IMR-90 (cell line): ENCODE data around the gene CUX1.

ENCODE experiments used
- BHLHE40 ChIP-seq: fragments of 150-350 bp; IDR thresholded peaks from 2 replicates; pipeline ENCODE4 v1.6.1; 2016; ENCODE audit warnings: mild to moderate bottlenecking, low read depth, low read length
- CEBPB ChIP-seq: IDR thresholded peaks from 2 replicates; pipeline ENCODE4 v1.6.1; 2012; ENCODE audit warnings: low read depth, low read length, improper control_type of control experiment
- CTCF ChIP-seq: conservative IDR thresholded peaks from 2 replicates; pipeline ENCODE4 v1.5.1; 2012; ENCODE audit warnings: mild to moderate bottlenecking, low read depth, low read length, improper control_type of control experiment
- ELK1 ChIP-seq: fragments of 150-350 bp; IDR thresholded peaks from 2 replicates; pipeline ENCODE4 v1.6.1; 2016; ENCODE audit warnings: low read depth, mild to moderate bottlenecking, low read length, moderate library complexity, borderline replicate concordance
- MAFK ChIP-seq: IDR thresholded peaks from 2 replicates; pipeline ENCODE4 v1.6.1; 2012; ENCODE audit warnings: low read depth, low read length, improper control_type of control experiment
- MXI1 ChIP-seq: IDR thresholded peaks from 2 replicates; pipeline ENCODE4 v1.6.1; 2012; ENCODE audit warnings: low read depth, mild to moderate bottlenecking, low read length, moderate library complexity, borderline replicate concordance
- NFE2L2 ChIP-seq: fragments of 150-350 bp; IDR thresholded peaks from 2 replicates; pipeline ENCODE4 v1.6.1; 2016; ENCODE audit warnings: low read depth, mild to moderate bottlenecking, low read length
- POLR2A ChIP-seq: IDR thresholded peaks from 2 replicates; pipeline ENCODE4 v1.6.1; 2012; ENCODE audit warnings: mild to moderate bottlenecking, low read depth, low read length
- RAD21 ChIP-seq: IDR thresholded peaks from 2 replicates; pipeline ENCODE4 v1.6.1; 2012; ENCODE audit warnings: low read length, improper control_type of control experiment
- RFX5 ChIP-seq: IDR thresholded peaks from 2 replicates; pipeline ENCODE4 v1.8.0; 2012; ENCODE audit warnings: low read depth, mild to moderate bottlenecking, low read length, moderate library complexity
- SMC3 ChIP-seq: fragments of 150-350 bp; IDR thresholded peaks from 2 replicates; pipeline ENCODE4 v1.6.1; 2016; ENCODE audit warnings: low read depth, mild to moderate bottlenecking, antibody characterized with exemption, low read length, moderate library complexity

GRCh38 chr7:101863598-101863997, 46.2 kb downstream of the CUX1 start:
- TF ChIP-seq CEBPB (no peak), CTCF (no peak), SMC3 (no peak), ELK1 (no peak), POLR2A (no peak), RAD21 (no peak), MAFK (no peak), MXI1 (no peak), RFX5 (no peak), BHLHE40 (no peak), NFE2L2 (no peak)
